AG04449 (cell line): ENCODE data around the gene ARMC9.

ENCODE experiments used
- CTCF ChIA-PET: fragments of 350-600 bp; formaldehyde crosslinking; extraction: SDS; loops from one replicate; lab custom pipeline; 2021; ENCODE audit warnings: antibody characterized with exemption; lab: Yijun Ruan, JAX
- POLR2A ChIA-PET: fragments of 400-600, 350-600 bp; formaldehyde crosslinking; extraction: SDS; loops from one replicate; lab custom pipeline; 2020; ENCODE audit warnings: antibody characterized with exemption, inconsistent platforms; lab: Yijun Ruan, JAX
- DNase-seq: peaks from one replicate; pipeline ENCODE4 v3.0.0-alpha.2; 2010; ENCODE audit warnings: low read depth, low spot score
- H3K4me3 ChIP-seq: 2 replicates; pipeline ENCODE4 v1.5.1; 2011; ENCODE audit warnings: low read depth, mild to moderate bottlenecking, control low read depth, low read length
- CTCF ChIP-seq: IDR thresholded peaks from one replicate; pipeline ENCODE4 v1.5.1; 2011; ENCODE audit warnings: mild to moderate bottlenecking, moderate library complexity, low read length, control low read depth, inconsistent platforms; ENCODE audit not compliant: insufficient read depth; ENCODE audit errors: missing control alignments

Gene ARMC9

GRCh38 chr2:231241755-231242507 lies 43.5 kb downstream of the ARMC9 start:
- DNase-seq = no peak
- POLR2A ChIA-PET = no interaction called here
- H3K4me3 ChIP-seq = no peak overlapping the region
- no peak for TF ChIP-seq CTCF
- CTCF ChIA-PET = interaction anchor here (1.0 to 4.7 kb wide), 5 partner anchors 9 to 210 kb away, joined by 3 to 57 read pairs (median 5); no protein-coding TSS in a partner anchor

- H3K4me3 ChIP-seq = no peak overlapping the region
- TF ChIP-seq CTCF = no peak
- DNase-seq = no peak
- CTCF ChIA-PET = interaction anchor here (0.9 to 6.1 kb wide), 7 partner anchors 15 to 208 kb away, joined by 3 to 46 read pairs (median 8); no protein-coding TSS in a partner anchor
- POLR2A ChIA-PET = interaction anchor here (0.9 to 1.1 kb wide), 3 partner anchors 21 to 169 kb away, joined by 3 to 5 read pairs (median 4); no protein-coding TSS in a partner anchor
These were observed 45.4 kb downstream of the ARMC9 start for GRCh38 chr2:231243866-231244265.

- DNase-seq = no peak
- TF ChIP-seq CTCF = no peak
- ChIA-PET CTCF (interaction anchor here (1.1 to 6.1 kb wide), 7 partner anchors 16 to 207 kb away, joined by 3 to 46 read pairs (median 8); no protein-coding TSS in a partner anchor), POLR2A (no interaction called here)
- no peak overlapping the region for H3K4me3 ChIP-seq
These were observed 46.2 kb downstream of the ARMC9 start for GRCh38 chr2:231244382-231245248.

- no peak overlapping the region for H3K4me3 ChIP-seq
- TF ChIP-seq CTCF = no peak
- ChIA-PET CTCF (interaction anchor here (0.5 to 6.1 kb wide), 5 partner anchors 17 to 167 kb away, joined by 3 to 46 read pairs (median 4); no protein-coding TSS in a partner anchor), POLR2A (no interaction called here)
- no peak for DNase-seq
These were observed 47.0 kb downstream of the ARMC9 start for GRCh38 chr2:231245249-231246094.

GRCh38 chr2:231246171-231246842 lies 47.9 kb downstream of the ARMC9 start:
- no peak for TF ChIP-seq CTCF
- no peak for DNase-seq
- H3K4me3 ChIP-seq = no peak overlapping the region
- ChIA-PET POLR2A (no interaction called here), CTCF (interaction anchor here (0.5 to 6.1 kb wide), 4 partner anchors 18 to 166 kb away, joined by 3 to 46 read pairs (median 12); no protein-coding TSS in a partner anchor)
